Activated naive CD4-positive, alpha-beta T cell treated with anti-CD3 and anti-CD28 coated beads, Interleukin-2, amount 50 U/mL, for 16 hours (primary cell): ENCODE measurements around the gene GCH1.

Source experiments
- DNase-seq: peaks from one replicate; pipeline ENCODE4 v3.0.0-alpha.2; 2020

Gene GCH1

GRCh38 chr14:54857830-54858269 is 44.8 kb downstream of the GCH1 start:
- no peak for DNase-seq

GRCh38 chr14:54856152-54856551 is 46.5 kb downstream of the GCH1 start:
- no peak for DNase-seq

GRCh38 chr14:54854181-54854580 is 48.4 kb downstream of the GCH1 start:
- no peak for DNase-seq

GRCh38 chr14:54853339-54853738 is 49.3 kb downstream of the GCH1 start:
- DNase-seq, result no peak

GRCh38 chr14:54852215-54852614 is 50.4 kb downstream of the GCH1 start:
- DNase-seq, result no peak

- DNase-seq, result no peak
Observed at GRCh38 chr14:54848910-54849309, 53.7 kb downstream of the GCH1 start.

- no peak for DNase-seq
Observed at GRCh38 chr14:54845641-54846040, 57.0 kb downstream of the GCH1 start.

- DNase-seq, result no peak
Observed at GRCh38 chr14:54844479-54844878, 58.1 kb downstream of the GCH1 start.

- DNase-seq, result no peak
Observed at GRCh38 chr14:54840798-54841197, 61.8 kb downstream of the GCH1 start.

- DNase-seq, result no peak
Observed at GRCh38 chr14:54840336-54840735, 62.3 kb downstream of the GCH1 start.

- no peak for DNase-seq
Observed at GRCh38 chr14:54839701-54840119, 62.9 kb downstream of the GCH1 start.

- DNase-seq, result no peak
Observed at GRCh38 chr14:54838931-54839512, 63.6 kb downstream of the GCH1 start.

- DNase-seq, result no peak
Observed at GRCh38 chr14:54837508-54838149, 65.0 kb downstream of the GCH1 start.

GRCh38 chr14:54836231-54836630 is 66.4 kb downstream of the GCH1 start:
- no peak for DNase-seq

- DNase-seq, result no peak
Observed at GRCh38 chr14:54834727-54835126, 67.9 kb downstream of the GCH1 start.

GRCh38 chr14:54834081-54834480 is 68.5 kb downstream of the GCH1 start:
- no peak for DNase-seq

GRCh38 chr14:54830650-54831049 is 72.0 kb downstream of the GCH1 start:
- no peak for DNase-seq

GRCh38 chr14:54829486-54830224 is 73.0 kb downstream of the GCH1 start:
- no peak for DNase-seq

- no peak for DNase-seq
Observed at GRCh38 chr14:54828037-54828436, 74.6 kb downstream of the GCH1 start.

GRCh38 chr14:54823757-54824549 is 78.7 kb downstream of the GCH1 start:
- no peak for DNase-seq

GRCh38 chr14:54822685-54823084 is 79.9 kb downstream of the GCH1 start:
- no peak for DNase-seq

- DNase-seq, result no peak
Observed at GRCh38 chr14:54818201-54819133, 84.2 kb downstream of the GCH1 start.
